Fibroblast of villous mesenchyme (primary cell): ENCODE results near the gene DPF3. TPM values are rescaled to one million over a fixed set of nuclear protein-coding genes. Genes with fewer than 3 reads are reported as not detected.

Experiments
- DNase-seq: peaks from one replicate; pipeline ENCODE4 v3.0.0-alpha.2; 2010; ENCODE audit warnings: low read depth
- H3K4me3 ChIP-seq: 2 replicates; pipeline ENCODE4 v1.5.1; 2011; ENCODE audit warnings: low read depth, mild to moderate bottlenecking, low read length
- CTCF ChIP-seq: IDR thresholded peaks from 2 replicates; pipeline ENCODE4 v1.5.1; 2012; ENCODE audit warnings: low read depth, mild to moderate bottlenecking, low read length; ENCODE audit not compliant: insufficient read depth
- total RNA-seq: library from RNA; depleted of rRNA; stranded (reverse); fragments of >200 nt; gene quantifications from 2 replicates; pipeline ENCODE4 v1.2.3, GENCODE V29; 2012

DPF3 gene
- total RNA-seq = 6.8 and 10.4 TPM in 2 replicates

GRCh38 chr14:72893636-72894322 is at the start of gene DPF3:
Gene DPF3, minus strand, starts transcription at chr14:72894101. Its CDS starts 13 bp downstream, at chr14:72894088.
- H3K4me3 ChIP-seq = peak within 1 kb of the TSS; percentile 74
- peak; percentile 95 for DNase-seq
- TF ChIP-seq CTCF = no peak

GRCh38 chr14:72942934-72943333 is 49.0 kb upstream of the DPF3 start:
- H3K4me3 ChIP-seq = no peak overlapping the region
- no peak for TF ChIP-seq CTCF
- DNase-seq = no peak

DNA sequence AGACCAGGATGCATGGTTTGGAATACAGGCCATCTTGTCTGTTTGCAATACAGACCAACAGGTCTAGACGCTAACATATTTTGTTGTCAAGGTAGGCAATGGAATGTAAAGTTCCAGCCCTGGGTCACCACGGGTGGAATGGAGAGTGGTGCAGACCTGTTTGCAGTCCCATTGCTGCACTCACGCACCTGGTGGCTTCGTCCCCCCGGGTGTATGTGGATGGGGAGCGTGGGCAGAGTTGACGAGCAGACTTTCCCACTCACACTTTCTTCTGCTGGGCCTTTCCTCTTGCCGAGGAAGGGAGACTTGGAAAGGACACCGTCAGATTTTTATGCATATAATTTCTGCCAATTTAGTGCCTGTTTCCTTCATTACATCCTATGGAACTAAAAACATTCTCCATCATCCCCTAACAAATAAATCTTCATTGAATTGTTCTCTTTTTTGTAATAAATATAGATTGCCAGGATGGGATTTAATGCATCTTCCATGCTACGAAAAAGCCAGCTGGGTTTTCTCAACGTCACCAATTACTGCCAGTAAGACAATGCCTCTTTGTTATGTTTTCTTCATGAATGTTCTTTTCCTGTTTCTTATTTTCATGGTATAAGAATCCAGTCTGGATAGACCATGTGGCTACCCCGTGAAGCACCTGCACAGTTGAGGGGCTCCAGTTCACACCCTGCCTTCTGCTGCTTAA is 47.5 kb upstream of the DPF3 start:
- TF ChIP-seq CTCF = no peak
- no peak overlapping the region for H3K4me3 ChIP-seq
- no peak for DNase-seq

GRCh38 chr14:72939630-72940029 is 45.7 kb upstream of the DPF3 start:
- TF ChIP-seq CTCF = no peak
- no peak overlapping the region for H3K4me3 ChIP-seq

DNA sequence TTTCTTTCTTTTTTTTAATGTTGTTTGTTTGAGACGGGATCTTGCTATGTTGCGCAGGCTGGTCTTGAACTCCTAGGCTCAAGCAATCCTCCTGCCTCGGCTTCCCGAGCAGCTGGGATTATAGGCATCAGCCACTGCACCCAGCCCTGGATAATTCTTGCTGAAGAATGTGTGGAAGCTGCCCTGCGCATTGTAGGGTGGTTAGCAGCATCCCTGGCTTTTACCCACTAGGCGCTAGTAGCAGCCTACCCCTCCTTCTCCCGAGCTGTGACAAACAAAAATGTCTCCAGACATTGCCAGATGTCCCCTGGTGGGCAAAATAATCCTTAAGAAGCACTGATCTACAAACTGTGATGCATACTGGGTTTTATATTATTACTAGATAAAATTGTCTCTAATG is 39.0 kb upstream of the DPF3 start:
- DNase-seq = no peak
- no peak for TF ChIP-seq CTCF
- no peak overlapping the region for H3K4me3 ChIP-seq

More at GRCh38 chr14:72939630-72940029, 45.7 kb upstream of the DPF3 start:
- no peak for DNase-seq

- peak overlapping the region; percentile 58 for H3K4me3 ChIP-seq
- TF ChIP-seq CTCF = no peak
- peak; percentile 22 for DNase-seq
These were observed 35.6 kb upstream of the DPF3 start for GRCh38 chr14:72929316-72930080.
